A549 (cell line): Measurements from ENCODE around the gene TTC27. TPM values are rescaled to one million over a fixed set of nuclear protein-coding genes. Genes with fewer than 3 reads are reported as not detected.

Source experiments
- ATAC-seq, 2 experiments: fragments of 200-7000 bp in 1 of 2; fragments of >200 bp in 1 of 2; cut with Nextera tagmentation in 1 of 2; cut with Tn5 transposase in 1 of 2; 3 replicates each; pipeline versions ENCODE4 v1.8.0 to v1.9.1; 2018 to 2020; ENCODE audit warnings: mild to moderate bottlenecking in 1 of 2, moderate library complexity in 1 of 2
- CTCF ChIA-PET: fragments of 300-600 bp; sonication (Branson Sonifier 250); formaldehyde crosslinking; extraction: SDS; loops from one replicate; lab custom pipeline; 2021; ENCODE audit warnings: antibody characterized with exemption, inconsistent platforms; lab: Yijun Ruan, JAX
- POLR2A ChIA-PET: fragments of 350-600 bp; formaldehyde crosslinking; extraction: SDS; loops from one replicate; lab custom pipeline; 2021; ENCODE audit warnings: antibody characterized with exemption, inconsistent platforms; lab: Yijun Ruan, JAX
- DNase-seq, 2 experiments: peaks; one replicate each; pipeline versions ENCODE4 v3.0.0 to v3.0.0-alpha.2; 2011 to 2016; ENCODE audit warnings: low read depth in 1 of 2, low spot score in 1 of 2
- FAIRE-seq: peaks from 2 replicates; lab custom pipeline; 2011; peaks lifted over from hg19 to GRCh38; lab: Jason Lieb, UNC
- H3K27ac ChIP-seq, 2 experiments: fragments of >200 bp; sonication (Bioruptor Twin); formaldehyde crosslinking; 3 replicates each; pipeline ENCODE4 v1.5.1; 2016 to 2017
- H3K4me1 ChIP-seq: fragments of >200 bp; sonication (Bioruptor Twin); formaldehyde crosslinking; 3 replicates; pipeline ENCODE4 v1.6.1; 2016
- H3K4me2 ChIP-seq: fragments of >200 bp; sonication (Bioruptor Twin); formaldehyde crosslinking; 3 replicates; pipeline ENCODE4 v1.6.1; 2016
- H3K4me3 ChIP-seq: fragments of >200 bp; sonication (Bioruptor Twin); formaldehyde crosslinking; 3 replicates; pipeline ENCODE4 v1.5.1; 2016
- H3K9me3 ChIP-seq: fragments of >200 bp; sonication (Bioruptor Twin); formaldehyde crosslinking; 3 replicates; pipeline ENCODE4 v1.6.1; 2016
- BHLHE40 ChIP-seq: IDR thresholded peaks from 2 replicates; pipeline ENCODE4 v1.6.1; 2012; ENCODE audit warnings: low read depth, low read length, inconsistent platforms
- CBX8 ChIP-seq: fragments of 200-600 bp; sonication (generic); IDR thresholded peaks from 2 replicates; pipeline ENCODE4 v1.6.1; 2016
- CEBPB ChIP-seq, 2 experiments: fragments of >200 bp in 1 of 2; sonication (Bioruptor Twin) in 1 of 2; formaldehyde crosslinking in 1 of 2; IDR thresholded peaks; 2 replicates each; pipeline ENCODE4 v1.6.1; 2012 to 2016
- EHF ChIP-seq: fragments of 250-450 bp; sonication (Bioruptor Pico); IDR thresholded peaks from 2 replicates; pipeline ENCODE4 v1.5.0; 2020; ENCODE audit warnings: mild to moderate bottlenecking
- EHMT2 ChIP-seq: fragments of 200-600 bp; sonication (generic); IDR thresholded peaks from 2 replicates; pipeline ENCODE4 v1.6.1; 2016; ENCODE audit warnings: antibody characterized with exemption, low read depth, mild to moderate bottlenecking, moderate library complexity
- FOSB ChIP-seq: fragments of 250-450 bp; sonication (Bioruptor Pico); IDR thresholded peaks from 2 replicates; pipeline ENCODE4 v1.5.0; 2020; ENCODE audit warnings: mild to moderate bottlenecking, moderate library complexity
- FOXS1 ChIP-seq: fragments of 250-450 bp; sonication (Bioruptor Pico); IDR thresholded peaks from 2 replicates; pipeline ENCODE4 v1.5.0; 2020; ENCODE audit warnings: mild to moderate bottlenecking, moderate library complexity
- HDAC2 ChIP-seq: fragments of 200-600 bp; sonication (generic); IDR thresholded peaks from 2 replicates; pipeline ENCODE4 v1.6.1; 2016
- HOXA7 ChIP-seq: fragments of 250-450 bp; sonication (Bioruptor Pico); IDR thresholded peaks from 2 replicates; pipeline ENCODE4 v1.5.0; 2020; ENCODE audit warnings: mild to moderate bottlenecking, moderate library complexity
- JUN ChIP-seq, 2 experiments: fragments of >200 bp; sonication (Bioruptor Twin); formaldehyde crosslinking; IDR thresholded peaks; 2 replicates in 1 of 2; 3 replicates in 1 of 2; pipeline ENCODE4 v1.6.1; 2016 to 2017
- JUNB ChIP-seq: fragments of >200 bp; sonication (Bioruptor Twin); formaldehyde crosslinking; IDR thresholded peaks from 2 replicates; pipeline ENCODE4 v1.6.1; 2016
- MYC ChIP-seq: IDR thresholded peaks from 2 replicates; pipeline ENCODE4 v1.6.1; 2012; ENCODE audit warnings: mild to moderate bottlenecking, inconsistent platforms, low read length, improper control_type of control experiment, borderline replicate concordance
- NPAS2 ChIP-seq: fragments of 250-450 bp; sonication (Bioruptor Pico); IDR thresholded peaks from 2 replicates; pipeline ENCODE4 v1.8.0; 2022; ENCODE audit warnings: mild to moderate bottlenecking, moderate library complexity, borderline replicate concordance
- PHF8 ChIP-seq: fragments of 200-600 bp; sonication (generic); IDR thresholded peaks from 2 replicates; pipeline ENCODE4 v1.6.1; 2016; ENCODE audit warnings: low read depth, mild to moderate bottlenecking, antibody characterized with exemption, moderate library complexity, borderline replicate concordance
- RARB ChIP-seq: fragments of 250-450 bp; sonication (Bioruptor Pico); IDR thresholded peaks from 2 replicates; pipeline ENCODE4 v1.8.0; 2021; ENCODE audit warnings: mild to moderate bottlenecking, moderate library complexity
- RFX5 ChIP-seq: fragments of 450-650 bp; IDR thresholded peaks from 2 replicates; pipeline ENCODE4 v1.7.1; 2014; ENCODE audit warnings: antibody characterized with exemption, mild to moderate bottlenecking, moderate library complexity
- SMC3 ChIP-seq: fragments of >200 bp; sonication (Bioruptor Twin); formaldehyde crosslinking; IDR thresholded peaks from 3 replicates; pipeline ENCODE4 v1.6.1; 2018; ENCODE audit warnings: inconsistent platforms
- SREBF2 ChIP-seq: fragments of 450-650 bp; IDR thresholded peaks from 2 replicates; pipeline ENCODE4 v1.6.1; 2014; ENCODE audit warnings: mild to moderate bottlenecking, moderate library complexity
- USF2 ChIP-seq: fragments of 450-650 bp; IDR thresholded peaks from 2 replicates; pipeline ENCODE4 v1.6.1; 2014; ENCODE audit warnings: antibody characterized with exemption
- ZC3H11A ChIP-seq: fragments of 450-650 bp; IDR thresholded peaks from 2 replicates; pipeline ENCODE4 v1.6.1; 2014; ENCODE audit warnings: antibody characterized with exemption, mild to moderate bottlenecking
- ZSCAN20 ChIP-seq: fragments of 250-450 bp; sonication (Bioruptor Pico); IDR thresholded peaks from 2 replicates; pipeline ENCODE4 v1.8.0; 2022; ENCODE audit warnings: mild to moderate bottlenecking, moderate library complexity
- WGBS: methylation state at CpG from one replicate; pipeline ENCODE4 v1.1.6; 2017; ENCODE audit errors: missing lambda C conversion rate; 5-methylcytosine and 5-hydroxymethylcytosine counted together
- polyA plus RNA-seq, 4 experiments: library from polyadenylated mRNA; depleted of rRNA in 3 of 4; stranded (reverse); fragments of >200 nt; fragmentation: RNase III in 1 of 4; extraction: RNeasy Plus Mini Kit Qiagen cat#74134 plus additional on column Dnase treatment in 1 of 4; gene quantifications; 2 replicates in 3 of 4; 3 replicates in 1 of 4; pipeline ENCODE4 v1.2.3, GENCODE V29; 2011 to 2017
- TF ChIP-seq, protein P1 (sequence below): fragments of 200-600 bp; sonication (generic); IDR thresholded peaks from 2 replicates; pipeline ENCODE4 v1.6.1; 2016; ENCODE audit warnings: antibody characterized with exemption, mild to moderate bottlenecking, moderate library complexity

TTC27 gene
- polyA plus RNA-seq, 2 of the 4 experiments (the other 2 are of a cell fraction), result 21.7 to 56.2 TPM

DNA sequence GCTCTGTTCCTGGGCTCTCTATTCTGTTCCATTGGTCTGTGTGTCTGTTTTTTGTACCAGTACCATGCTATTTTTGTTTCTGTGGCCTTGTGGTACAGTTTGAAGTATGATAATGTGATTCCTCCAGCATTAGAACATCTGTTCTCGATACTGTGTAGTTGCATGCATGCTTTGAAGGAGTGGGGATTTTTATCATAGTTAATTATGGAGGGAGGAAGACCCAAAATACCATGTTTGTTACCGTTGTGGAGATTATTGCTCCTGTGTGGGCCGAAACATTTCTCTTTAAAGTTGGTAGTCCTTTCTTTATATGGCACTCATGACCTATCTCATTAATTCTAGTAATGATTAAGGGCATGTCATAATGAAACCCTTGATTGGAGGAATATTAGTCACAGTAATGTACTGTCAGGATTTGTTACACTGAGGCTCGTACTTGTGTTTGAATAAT lies 87.6 kb downstream of the TTC27 start:
- 91% methylated on average over 4 of the region's 4 CpGs for WGBS
- Histone ChIP-seq H3K27ac (no peak overlapping the region), H3K4me3 (no peak overlapping the region), H3K4me2 (no peak overlapping the region), H3K9me3 (no peaks in the 10 kb centered on the region), H3K4me1 (peaks cover 11% of the 10 kb centered on the region; the same call in 1 of the 3 replicates)
- FAIRE-seq (no peak), DNase-seq (no peak), ATAC-seq (no peak)
- ChIA-PET CTCF (no interaction called here), POLR2A (no interaction called here)
- TF ChIP-seq JUNB (no peak), ZSCAN20 (no peak), ZC3H11A (no peak), HDAC2 (no peak)

GRCh38 chr2:32715981-32716380 lies 88.1 kb downstream of the TTC27 start:
- no peak overlapping the region for H3K4me3 ChIP-seq
- H3K9me3 ChIP-seq, result no peaks in the 10 kb centered on the region
- POLR2A ChIA-PET, result no interaction called here
- CTCF ChIA-PET, result no interaction called here
- peaks cover 8% of the 10 kb centered on the region; the same call in 1 of the 3 replicates for H3K4me1 ChIP-seq
- WGBS, result 96% methylated on average over 1 of the region's 1 CpG
- TF ChIP-seq ZC3H11A, result no peak
- no peak for TF ChIP-seq EHF (CRISPR knock-in tag)
- TF ChIP-seq RARB, result no peak
- no peak for TF ChIP-seq PHF8
- no peak for TF ChIP-seq EHMT2
- TF ChIP-seq NPAS2, result no peak
- TF ChIP-seq RFX5, result no peak
- DNase-seq (no peak), ATAC-seq (no peak), FAIRE-seq (no peak)
- H3K27ac ChIP-seq, result no peak overlapping the region
- no peak overlapping the region for H3K4me2 ChIP-seq

- TF ChIP-seq JUN (IDR thresholded peaks at IDR 0.05) (no peak), SREBF2 (no peak), FOXS1 (CRISPR knock-in tag) (no peak), HOXA7 (CRISPR knock-in tag) (no peak), SMC3 (no peak), CEBPB (IDR thresholded peaks at IDR 0.05) (no peak), BHLHE40 (no peak), FOSB (CRISPR knock-in tag) (no peak), CBX8 (no peak), USF2 (no peak), EHF (CRISPR knock-in tag) (no peak)
- TF ChIP-seq, all 56 proteins: peak for 0
- Histone ChIP-seq H3K4me3 (no peak overlapping the region), H3K4me1 (peaks cover 3% of the 10 kb centered on the region; the same call in 1 of the 3 replicates), H3K4me2 (no peak overlapping the region), H3K9me3 (no peaks in the 10 kb centered on the region), H3K27ac (no peak overlapping the region)
- FAIRE-seq (no peak), ATAC-seq (no peak), DNase-seq (no peak)
- CTCF ChIA-PET, result no interaction called here
- POLR2A ChIA-PET, result no interaction called here
Measured at GRCh38 chr2:32716598-32716997, 88.7 kb downstream of the TTC27 start.

- H3K9me3 ChIP-seq, result no peaks in the 10 kb centered on the region
- H3K4me1 ChIP-seq, result no peaks in the 10 kb centered on the region
- ChIA-PET POLR2A (no interaction called here), CTCF (interaction anchor here (1.0 to 1.7 kb wide), 3 partner anchors 10 to 723 kb away, joined by 3 to 4 read pairs (median 3); no protein-coding TSS in a partner anchor)
- no peak overlapping the region for H3K4me2 ChIP-seq
- TF ChIP-seq, protein P1, sequence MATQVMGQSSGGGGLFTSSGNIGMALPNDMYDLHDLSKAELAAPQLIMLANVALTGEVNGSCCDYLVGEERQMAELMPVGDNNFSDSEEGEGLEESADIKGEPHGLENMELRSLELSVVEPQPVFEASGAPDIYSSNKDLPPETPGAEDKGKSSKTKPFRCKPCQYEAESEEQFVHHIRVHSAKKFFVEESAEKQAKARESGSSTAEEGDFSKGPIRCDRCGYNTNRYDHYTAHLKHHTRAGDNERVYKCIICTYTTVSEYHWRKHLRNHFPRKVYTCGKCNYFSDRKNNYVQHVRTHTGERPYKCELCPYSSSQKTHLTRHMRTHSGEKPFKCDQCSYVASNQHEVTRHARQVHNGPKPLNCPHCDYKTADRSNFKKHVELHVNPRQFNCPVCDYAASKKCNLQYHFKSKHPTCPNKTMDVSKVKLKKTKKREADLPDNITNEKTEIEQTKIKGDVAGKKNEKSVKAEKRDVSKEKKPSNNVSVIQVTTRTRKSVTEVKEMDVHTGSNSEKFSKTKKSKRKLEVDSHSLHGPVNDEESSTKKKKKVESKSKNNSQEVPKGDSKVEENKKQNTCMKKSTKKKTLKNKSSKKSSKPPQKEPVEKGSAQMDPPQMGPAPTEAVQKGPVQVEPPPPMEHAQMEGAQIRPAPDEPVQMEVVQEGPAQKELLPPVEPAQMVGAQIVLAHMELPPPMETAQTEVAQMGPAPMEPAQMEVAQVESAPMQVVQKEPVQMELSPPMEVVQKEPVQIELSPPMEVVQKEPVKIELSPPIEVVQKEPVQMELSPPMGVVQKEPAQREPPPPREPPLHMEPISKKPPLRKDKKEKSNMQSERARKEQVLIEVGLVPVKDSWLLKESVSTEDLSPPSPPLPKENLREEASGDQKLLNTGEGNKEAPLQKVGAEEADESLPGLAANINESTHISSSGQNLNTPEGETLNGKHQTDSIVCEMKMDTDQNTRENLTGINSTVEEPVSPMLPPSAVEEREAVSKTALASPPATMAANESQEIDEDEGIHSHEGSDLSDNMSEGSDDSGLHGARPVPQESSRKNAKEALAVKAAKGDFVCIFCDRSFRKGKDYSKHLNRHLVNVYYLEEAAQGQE, result no peak
- TF ChIP-seq MYC, result no peak
- FAIRE-seq (no peak), DNase-seq (no peak), ATAC-seq (peak in 1 of 2 experiments; percentile 26; a peak in 1 of 6 replicates)
- H3K27ac ChIP-seq, result no peak overlapping the region
- no peak overlapping the region for H3K4me3 ChIP-seq
Measured at GRCh38 chr2:32718752-32719151, 90.9 kb downstream of the TTC27 start.
